Measurements from ENCODE around the gene CD177. TPM values are rescaled to one million over a fixed set of nuclear protein-coding genes. Genes with fewer than 3 reads are reported as not detected.
"Not testable (repeated sequence)": the region's sequence is repeated elsewhere in the genome, so short reads cannot be mapped to it uniquely, and the experiment has no call there.

The CD177 gene
- total RNA-seq, 1 donor from 2014 or later, result not detected

DNA sequence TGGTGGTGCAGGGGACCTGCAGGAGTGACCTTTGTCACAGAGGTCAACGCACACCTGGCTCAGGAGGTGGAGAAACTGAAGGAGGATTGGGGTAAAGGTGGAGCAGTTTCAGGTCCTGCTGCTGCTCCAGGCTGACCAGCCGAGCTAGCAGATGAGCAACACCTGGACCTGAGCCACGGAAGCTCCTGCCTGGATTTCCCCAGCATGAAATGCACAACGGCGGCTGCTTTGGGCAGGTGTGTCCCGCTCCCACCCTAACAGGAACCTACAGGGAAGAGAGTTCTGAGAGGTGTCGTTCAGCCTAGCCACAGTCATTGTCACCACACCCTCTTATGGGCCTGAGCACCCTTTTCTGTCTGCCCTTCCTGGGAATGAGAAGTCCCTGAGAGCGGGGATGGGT is 15.7 kb upstream of the CD177 start:
- H3K4me3 ChIP-seq, result no peak overlapping the region
- Mint-ChIP-seq H3K9me3 (no peaks in the 10 kb centered on the region), H3K4me3 (no peak overlapping the region), H3K27me3 (ENCODE audit: insufficient read depth, low read depth) (peaks cover 2% of the 10 kb centered on the region), H3K4me1 (no peaks in the 10 kb centered on the region), H3K27ac (no peak overlapping the region), H3K36me3 (no peaks in the 10 kb centered on the region)
- TF ChIP-seq, protein P1, sequence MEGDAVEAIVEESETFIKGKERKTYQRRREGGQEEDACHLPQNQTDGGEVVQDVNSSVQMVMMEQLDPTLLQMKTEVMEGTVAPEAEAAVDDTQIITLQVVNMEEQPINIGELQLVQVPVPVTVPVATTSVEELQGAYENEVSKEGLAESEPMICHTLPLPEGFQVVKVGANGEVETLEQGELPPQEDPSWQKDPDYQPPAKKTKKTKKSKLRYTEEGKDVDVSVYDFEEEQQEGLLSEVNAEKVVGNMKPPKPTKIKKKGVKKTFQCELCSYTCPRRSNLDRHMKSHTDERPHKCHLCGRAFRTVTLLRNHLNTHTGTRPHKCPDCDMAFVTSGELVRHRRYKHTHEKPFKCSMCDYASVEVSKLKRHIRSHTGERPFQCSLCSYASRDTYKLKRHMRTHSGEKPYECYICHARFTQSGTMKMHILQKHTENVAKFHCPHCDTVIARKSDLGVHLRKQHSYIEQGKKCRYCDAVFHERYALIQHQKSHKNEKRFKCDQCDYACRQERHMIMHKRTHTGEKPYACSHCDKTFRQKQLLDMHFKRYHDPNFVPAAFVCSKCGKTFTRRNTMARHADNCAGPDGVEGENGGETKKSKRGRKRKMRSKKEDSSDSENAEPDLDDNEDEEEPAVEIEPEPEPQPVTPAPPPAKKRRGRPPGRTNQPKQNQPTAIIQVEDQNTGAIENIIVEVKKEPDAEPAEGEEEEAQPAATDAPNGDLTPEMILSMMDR (IDR thresholded peaks at IDR 0.05), result no peak
- H2AFZ ChIP-seq (replicated peaks), result no peak overlapping the region
- no peak for DNase-seq (ENCODE audit: low spot score)
- H3K36me3 ChIP-seq, result no peaks in the 10 kb centered on the region
- H3K27me3 ChIP-seq, result no peaks in the 10 kb centered on the region
- H4K20me1 ChIP-seq (ENCODE audit: low read depth), result no peaks in the 10 kb centered on the region
- no peaks in the 10 kb centered on the region for H3K9me3 ChIP-seq (ENCODE audit: low read depth)
- no peak overlapping the region for H3K27ac ChIP-seq
- H3K4me2 ChIP-seq, result no peak overlapping the region
- no peak overlapping the region for H3K9ac ChIP-seq
- H3K79me2 ChIP-seq (ENCODE audit: low read depth), result no peaks in the 10 kb centered on the region
- no peaks in the 10 kb centered on the region for H3F3A ChIP-seq (ENCODE audit: low read depth)
- H3K4me1 ChIP-seq, result no peaks in the 10 kb centered on the region

DNA sequence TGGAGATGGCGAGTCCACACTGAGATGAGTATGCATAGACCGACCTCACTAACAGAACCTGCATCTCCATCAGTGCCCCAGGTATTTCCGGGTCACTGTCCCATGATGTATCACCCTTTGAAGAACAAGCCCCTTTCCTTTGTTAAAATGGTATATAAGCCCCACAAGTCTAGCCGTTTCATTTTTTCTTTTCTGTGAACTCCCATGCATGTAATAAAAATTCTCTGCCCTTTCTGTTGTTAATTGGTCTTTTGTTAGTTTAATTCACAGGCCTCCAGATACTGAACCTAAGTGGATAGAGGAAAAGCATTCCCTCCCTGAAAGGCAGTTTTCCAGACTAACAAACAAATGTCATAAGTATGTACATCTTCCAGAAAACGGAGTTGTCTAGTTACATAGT is 15.0 kb upstream of the CD177 start:
- H4K20me1 ChIP-seq (ENCODE audit: low read depth), result no peaks in the 10 kb centered on the region
- Mint-ChIP-seq H3K4me3 (no peak overlapping the region), H3K27ac (no peak overlapping the region), H3K36me3 (no peaks in the 10 kb centered on the region), H3K27me3 (ENCODE audit: insufficient read depth, low read depth) (peaks cover 2% of the 10 kb centered on the region), H3K9me3 (peaks cover 5% of the 10 kb centered on the region), H3K4me1 (no peaks in the 10 kb centered on the region)
- no peak overlapping the region for H2AFZ ChIP-seq (replicated peaks)
- no peaks in the 10 kb centered on the region for H3K4me1 ChIP-seq
- no peak overlapping the region for H3K27ac ChIP-seq
- H3K9me3 ChIP-seq (ENCODE audit: low read depth), result no peaks in the 10 kb centered on the region
- TF ChIP-seq EZH2 (IDR thresholded peaks at IDR 0.05), result no peak
- no peak for TF ChIP-seq EZH2phosphoT487 (IDR thresholded peaks at IDR 0.05)
- TF ChIP-seq, protein P1 (IDR thresholded peaks at IDR 0.05), result no peak
- no peaks in the 10 kb centered on the region for H3F3A ChIP-seq (ENCODE audit: low read depth)
- no peak overlapping the region for H3K9ac ChIP-seq
- H3K79me2 ChIP-seq (ENCODE audit: low read depth), result no peaks in the 10 kb centered on the region
- no peaks in the 10 kb centered on the region for H3K27me3 ChIP-seq
- H3K36me3 ChIP-seq, result no peaks in the 10 kb centered on the region
- DNase-seq (ENCODE audit: low spot score), result no peak
- H3K4me3 ChIP-seq, result no peak overlapping the region
- H3K4me2 ChIP-seq, result no peak overlapping the region

DNA sequence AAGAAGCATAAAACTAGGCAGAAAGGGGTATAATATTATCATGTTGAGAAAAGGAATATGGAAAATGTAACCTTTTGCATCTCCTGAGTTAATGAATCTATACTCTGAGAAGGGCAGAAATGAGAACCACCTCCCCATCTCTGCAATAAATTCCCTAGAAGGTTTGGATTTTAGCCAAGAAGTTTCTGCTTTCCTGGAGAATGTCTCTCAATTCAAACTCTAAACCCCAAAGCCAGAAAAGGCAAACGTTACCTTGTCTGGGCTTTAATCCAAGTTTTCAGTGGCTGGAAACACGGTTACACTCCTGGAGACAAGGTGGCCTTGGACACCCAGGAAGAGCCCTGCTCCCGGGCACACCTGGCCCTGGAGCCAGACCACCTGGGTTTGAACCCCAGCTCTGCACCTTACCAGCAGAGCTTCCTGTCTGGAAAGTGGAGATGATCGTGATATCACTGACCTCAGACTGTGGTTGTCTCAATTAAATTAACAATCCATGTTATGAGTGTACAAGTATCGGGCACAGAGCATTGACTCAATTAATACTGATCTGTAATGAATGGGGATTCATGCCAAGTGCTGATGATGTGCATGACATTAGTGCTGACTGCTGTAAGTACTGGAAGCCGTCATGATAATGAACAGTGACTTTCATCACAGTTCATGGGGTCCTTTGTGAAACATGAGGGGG is 14.1 kb upstream of the CD177 start:
- H3K4me1 ChIP-seq; H3K36me3 ChIP-seq; H3K4me3 Mint-ChIP-seq; H4K20me1 ChIP-seq (ENCODE audit: low read depth); H3K4me1 Mint-ChIP-seq; H3K27ac ChIP-seq; H2AFZ ChIP-seq (replicated peaks); H3K27me3 Mint-ChIP-seq (ENCODE audit: insufficient read depth, low read depth); H3K27me3 ChIP-seq; H3K4me3 ChIP-seq; H3K9me3 ChIP-seq (ENCODE audit: low read depth); DNase-seq (ENCODE audit: low spot score); H3K9ac ChIP-seq; H3K79me2 ChIP-seq (ENCODE audit: low read depth); H3K27ac Mint-ChIP-seq; H3K9me3 Mint-ChIP-seq; H3K36me3 Mint-ChIP-seq; H3F3A ChIP-seq (ENCODE audit: low read depth); H3K4me2 ChIP-seq: not testable (repeated sequence)

DNA sequence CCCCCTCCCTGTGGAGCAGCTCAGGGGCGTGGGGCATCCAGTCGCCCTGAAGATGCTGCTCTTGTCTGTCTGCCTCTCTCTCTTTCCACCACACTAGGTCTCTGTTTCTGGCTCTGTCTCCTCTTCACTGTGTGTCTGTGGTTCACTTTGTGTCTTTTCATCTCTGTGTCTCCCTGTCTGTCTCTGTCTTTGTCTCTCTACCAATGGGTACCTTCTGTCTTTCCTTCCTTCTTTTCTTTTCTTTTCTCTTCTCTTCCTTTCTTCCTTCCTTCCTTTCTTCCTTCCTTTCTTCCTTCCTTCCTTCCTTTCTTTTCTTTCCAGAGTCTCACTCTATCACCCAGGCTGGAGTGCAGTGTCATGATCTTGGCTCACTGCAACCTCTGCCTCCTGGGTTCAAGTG is 13.4 kb upstream of the CD177 start:
- H3K27me3 Mint-ChIP-seq (ENCODE audit: insufficient read depth, low read depth); H3K4me3 ChIP-seq; H3K27me3 ChIP-seq; H4K20me1 ChIP-seq (ENCODE audit: low read depth); H3K4me3 Mint-ChIP-seq; H3F3A ChIP-seq (ENCODE audit: low read depth); H3K27ac ChIP-seq; H3K79me2 ChIP-seq (ENCODE audit: low read depth); H3K9me3 Mint-ChIP-seq; H3K4me1 Mint-ChIP-seq; H3K27ac Mint-ChIP-seq; H3K36me3 ChIP-seq; DNase-seq (ENCODE audit: low spot score); H3K4me1 ChIP-seq; H3K4me2 ChIP-seq; H2AFZ ChIP-seq (replicated peaks); H3K36me3 Mint-ChIP-seq; H3K9ac ChIP-seq; H3K9me3 ChIP-seq (ENCODE audit: low read depth): not testable (repeated sequence)

DNA sequence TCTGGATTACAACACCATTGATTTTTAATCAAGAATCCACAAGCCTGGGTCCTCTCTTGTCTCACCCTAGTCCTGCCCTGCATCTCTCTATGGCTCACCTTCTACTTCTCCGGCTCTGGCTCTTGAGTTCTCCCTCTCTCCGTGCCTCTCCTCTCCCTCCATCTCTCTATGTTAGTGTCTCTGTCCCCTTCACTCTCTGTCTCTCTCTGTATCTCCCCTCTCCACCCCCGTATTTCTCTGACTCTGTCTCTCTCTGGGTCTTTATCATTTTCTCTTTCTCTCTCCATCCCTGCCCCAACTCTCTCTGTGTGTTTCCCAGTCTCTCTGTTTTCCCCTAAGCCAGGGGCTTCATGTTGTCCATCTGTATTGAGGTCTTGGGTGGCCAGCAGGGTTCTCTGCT is 12.4 kb upstream of the CD177 start:
- H3K4me1 Mint-ChIP-seq; H3K9me3 ChIP-seq (ENCODE audit: low read depth); DNase-seq (ENCODE audit: low spot score); H3K36me3 Mint-ChIP-seq; H3K9ac ChIP-seq; H4K20me1 ChIP-seq (ENCODE audit: low read depth); H3F3A ChIP-seq (ENCODE audit: low read depth); H3K4me3 Mint-ChIP-seq; H3K79me2 ChIP-seq (ENCODE audit: low read depth); H3K9me3 Mint-ChIP-seq; H3K27me3 Mint-ChIP-seq (ENCODE audit: insufficient read depth, low read depth); H3K27ac Mint-ChIP-seq; H3K27me3 ChIP-seq; H3K4me1 ChIP-seq; H3K4me2 ChIP-seq; H3K4me3 ChIP-seq; H2AFZ ChIP-seq (replicated peaks); H3K27ac ChIP-seq; H3K36me3 ChIP-seq: not testable (repeated sequence)

DNA sequence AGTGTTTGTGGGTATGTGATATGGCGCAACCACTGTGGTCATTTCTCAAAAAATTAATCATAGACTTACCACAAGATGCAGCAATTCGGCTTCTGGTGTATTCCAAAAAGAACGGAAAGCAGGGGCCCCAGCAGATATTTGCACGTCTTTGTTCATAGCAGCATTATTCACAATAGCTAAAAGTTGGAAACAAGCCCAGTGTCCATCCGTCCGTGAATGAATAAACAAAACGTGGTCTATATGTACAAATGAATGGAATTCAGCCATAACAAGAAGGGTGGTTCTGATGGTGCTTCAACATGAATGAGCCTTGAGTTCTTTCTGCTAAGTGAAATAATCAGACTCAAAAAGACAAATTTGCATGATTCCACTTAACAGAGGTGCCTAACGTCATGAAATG is 11.4 kb upstream of the CD177 start:
- not testable (repeated sequence) for H3K4me3 ChIP-seq; H3K9ac ChIP-seq; H3K9me3 ChIP-seq (ENCODE audit: low read depth); H3K4me2 ChIP-seq; H3K27ac ChIP-seq; H3K27ac Mint-ChIP-seq; DNase-seq (ENCODE audit: low spot score); H3K4me1 ChIP-seq; H3K27me3 Mint-ChIP-seq (ENCODE audit: insufficient read depth, low read depth); H3K27me3 ChIP-seq; H3K4me1 Mint-ChIP-seq; H3K9me3 Mint-ChIP-seq; H3K36me3 ChIP-seq; H2AFZ ChIP-seq (replicated peaks); H3K36me3 Mint-ChIP-seq; H3K79me2 ChIP-seq (ENCODE audit: low read depth); H4K20me1 ChIP-seq (ENCODE audit: low read depth); H3K4me3 Mint-ChIP-seq; H3F3A ChIP-seq (ENCODE audit: low read depth)

All from neural progenitor cell (in vitro differentiated cells).